Measurements from ENCODE around the gene UMOD.
"Not testable (repeated sequence)": the region's sequence is repeated elsewhere in the genome, so short reads cannot be mapped to it uniquely, and the experiment has no call there.

Gene UMOD

DNA sequence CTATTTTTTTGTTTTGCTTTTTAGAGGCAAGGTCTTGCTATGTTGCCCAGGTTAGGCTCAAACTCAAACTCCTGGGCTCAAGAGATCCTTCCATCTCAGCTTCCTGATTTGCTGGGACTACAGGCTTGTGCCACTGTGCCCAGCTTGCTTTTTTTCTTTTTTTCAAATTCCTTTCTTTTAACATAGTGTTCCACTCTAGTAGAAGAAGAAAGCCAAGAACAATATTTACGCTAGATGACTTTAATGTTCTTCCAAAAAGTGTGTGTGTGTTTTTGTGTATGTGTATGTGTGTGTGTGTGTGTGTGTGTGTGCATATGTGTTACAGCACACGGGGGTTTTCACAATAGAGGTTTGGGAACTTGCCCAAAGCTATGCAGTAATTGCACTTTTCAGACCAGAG is 10.7 kb upstream of the UMOD start:
- no peak for DNase-seq

DNA sequence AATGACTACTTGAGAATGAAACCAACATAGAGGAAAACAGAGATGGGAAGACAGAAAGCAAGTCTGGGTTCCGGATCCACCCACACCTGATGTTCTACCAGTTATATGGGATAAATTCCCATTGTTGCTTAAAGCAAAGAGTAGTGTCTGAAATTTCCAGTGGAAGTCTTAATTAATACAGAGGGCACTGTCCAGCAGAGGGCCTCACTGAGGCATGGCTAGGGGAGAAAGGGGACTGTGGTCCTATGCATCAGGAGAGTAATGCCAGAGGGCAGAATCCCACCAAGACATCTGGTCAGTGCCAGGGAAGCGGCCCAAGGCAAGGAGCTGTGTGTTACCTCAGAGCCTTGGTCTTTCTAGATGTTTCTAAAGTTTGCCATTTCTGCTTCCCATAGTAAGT is 7.5 kb upstream of the UMOD start:
- DNase-seq, result peak; percentile 25

DNA sequence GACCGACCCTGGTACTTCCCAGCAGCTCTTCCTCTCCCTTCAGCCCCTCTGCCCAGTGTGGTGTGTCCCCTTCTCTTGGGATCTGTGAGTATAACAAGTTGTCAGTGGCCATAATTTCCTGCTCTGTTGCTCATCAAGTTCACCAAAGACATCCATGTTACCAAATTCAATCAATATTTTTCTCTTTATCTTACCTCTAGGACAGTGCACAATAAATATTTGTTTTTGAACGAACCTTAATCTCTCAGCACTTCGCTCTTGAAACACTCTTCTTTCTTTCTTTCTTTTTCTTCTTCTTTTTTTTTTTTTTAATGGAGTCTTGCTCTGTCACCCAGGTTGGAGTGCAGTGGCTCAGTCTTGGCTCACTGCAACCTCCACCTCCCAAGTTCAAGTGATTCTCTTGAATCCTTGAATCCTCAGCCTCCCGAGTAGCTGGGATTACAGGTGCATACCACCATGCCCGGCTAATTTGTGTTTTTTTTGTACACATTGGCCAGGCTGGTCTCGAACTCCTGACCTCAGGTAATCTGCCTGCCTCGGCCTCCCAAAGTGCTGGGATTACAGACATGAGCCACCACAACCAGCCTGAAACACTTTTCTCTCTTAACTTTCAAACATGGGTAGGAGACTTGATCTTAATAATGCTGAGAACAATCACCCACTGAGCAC is 2.7 kb upstream of the UMOD start:
- DNase-seq, result no peak

DNA sequence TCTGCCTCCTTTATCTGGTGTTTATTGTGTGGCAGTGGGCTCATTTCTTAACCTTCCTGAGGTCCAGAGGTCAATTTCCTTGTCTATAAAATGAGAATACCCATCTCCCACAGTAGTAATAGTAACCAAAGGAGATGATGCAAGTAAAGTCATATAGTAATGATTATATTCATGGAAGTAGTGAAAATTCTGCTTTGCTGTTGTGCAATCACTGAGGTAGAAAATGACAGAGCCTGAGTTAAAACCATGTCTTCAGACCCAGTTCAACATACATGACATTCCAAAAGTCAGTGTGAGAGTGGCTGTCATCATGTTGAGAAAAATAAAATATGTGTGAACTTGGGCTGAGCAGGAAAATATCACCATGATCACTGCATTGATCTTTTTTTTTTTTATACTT is 864 bp upstream of the UMOD start:
- no peak for DNase-seq

DNA sequence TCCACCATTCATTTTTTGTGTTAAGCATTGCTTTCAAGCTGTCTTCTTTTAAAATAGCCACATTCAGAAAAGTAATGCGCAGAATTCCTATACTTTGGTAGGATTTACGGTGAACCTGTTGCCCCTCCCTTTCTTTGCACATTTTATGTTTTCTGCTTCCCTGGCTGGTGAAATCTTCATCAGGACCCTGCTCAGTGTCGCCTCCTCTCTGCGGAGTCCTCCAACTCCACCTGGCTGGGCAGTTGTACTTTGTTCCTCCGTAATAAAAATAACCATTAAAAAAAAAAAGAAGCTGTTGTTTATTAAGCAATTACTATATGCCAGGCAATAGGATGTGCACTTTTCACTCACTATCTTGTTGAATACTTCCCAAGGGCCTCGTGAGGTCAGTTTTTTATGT is 2.9 kb downstream of the UMOD start:
- DNase-seq, result no peak

DNA sequence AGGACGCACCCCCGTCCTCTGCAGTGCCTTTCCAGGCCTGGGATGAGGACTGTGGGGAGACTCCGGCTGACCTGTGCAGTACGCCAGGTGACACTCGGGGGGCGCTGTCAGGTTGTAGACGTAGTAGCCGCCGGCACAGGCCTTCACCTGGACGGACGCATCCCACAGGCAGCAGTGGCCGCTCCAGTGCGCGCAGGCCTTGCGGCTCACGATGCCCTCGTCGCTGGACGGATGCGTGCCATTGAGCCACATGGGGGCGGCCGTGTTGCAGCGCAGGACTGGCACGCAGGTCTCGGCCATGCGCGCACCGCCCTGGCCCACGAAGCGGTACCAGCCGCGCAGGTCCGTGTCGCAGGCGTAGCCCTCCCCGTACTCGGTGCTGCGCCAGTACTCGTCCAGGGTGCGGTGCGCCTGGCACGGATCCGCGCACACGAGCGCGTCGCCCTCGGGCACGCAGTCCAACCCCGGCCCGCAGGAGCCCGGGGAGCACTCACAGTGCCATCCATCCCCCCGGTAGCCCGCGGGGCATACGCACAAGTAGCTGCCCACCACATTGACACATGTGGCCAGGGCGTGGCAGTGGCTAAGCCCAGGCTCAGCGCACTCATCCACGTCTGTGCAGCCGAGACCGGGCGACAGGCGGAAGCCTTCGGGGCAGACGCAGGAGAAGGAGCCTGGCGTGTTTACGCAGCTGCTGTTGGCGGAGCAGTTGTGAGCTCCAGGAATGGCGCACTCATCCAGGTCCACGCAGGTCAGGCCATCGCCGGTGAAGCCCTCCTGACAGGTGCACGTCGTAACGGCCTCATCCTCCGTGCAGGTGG is 3.9 kb downstream of the UMOD start:
- no peak for DNase-seq

DNA sequence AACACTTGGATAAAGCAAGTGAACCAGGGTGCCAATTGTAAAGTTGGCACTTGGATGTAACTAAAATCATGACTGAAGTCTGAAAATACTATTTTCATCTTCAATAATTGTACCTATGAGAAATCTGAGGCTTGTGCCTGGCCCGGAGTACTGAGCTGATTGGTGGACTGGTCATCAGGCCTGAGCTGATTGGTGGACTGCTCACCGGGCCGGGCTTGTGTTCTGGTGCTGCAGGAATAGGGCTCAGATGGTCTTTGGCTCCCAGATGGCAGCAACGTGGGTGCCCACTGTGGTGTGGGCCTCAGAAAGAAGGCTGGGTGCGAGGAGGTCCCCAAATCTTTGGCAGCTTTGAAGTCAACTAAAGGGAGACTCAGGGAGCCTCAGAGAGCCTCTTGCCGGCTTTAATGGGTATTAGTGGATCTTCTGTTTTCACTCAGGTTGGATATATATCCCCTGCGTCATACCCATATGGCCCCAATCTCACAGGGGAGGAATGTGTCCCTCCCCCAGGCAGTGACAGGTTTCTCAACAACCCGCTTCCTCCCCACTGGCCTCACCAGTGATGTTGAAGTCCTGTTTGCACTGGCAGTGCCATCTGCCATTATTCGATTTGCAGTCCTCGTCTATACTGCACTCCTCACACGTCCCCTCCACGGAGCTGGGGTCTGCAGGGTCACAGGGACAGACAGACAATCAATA is 4.7 kb downstream of the UMOD start:
- DNase-seq, result no peak

DNA sequence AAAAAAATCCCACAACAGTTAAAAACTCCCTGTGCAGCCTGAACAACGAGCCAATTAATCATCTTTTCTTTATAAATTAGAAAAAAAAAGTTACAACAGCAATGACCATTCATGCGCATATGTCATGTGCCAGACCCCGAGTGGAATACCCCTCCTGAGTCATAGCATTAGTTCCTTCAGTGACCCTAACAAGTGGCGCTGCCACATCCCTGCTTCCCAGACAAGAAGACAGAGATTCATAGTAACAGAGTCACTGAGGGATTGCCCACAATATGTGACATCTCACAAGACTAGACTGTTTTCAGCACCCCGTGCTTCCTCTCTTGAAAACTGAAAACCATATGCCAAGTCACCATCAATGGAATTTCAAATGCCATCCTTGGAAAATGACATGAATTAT is 7.9 kb downstream of the UMOD start:
- DNase-seq, result no peak

DNA sequence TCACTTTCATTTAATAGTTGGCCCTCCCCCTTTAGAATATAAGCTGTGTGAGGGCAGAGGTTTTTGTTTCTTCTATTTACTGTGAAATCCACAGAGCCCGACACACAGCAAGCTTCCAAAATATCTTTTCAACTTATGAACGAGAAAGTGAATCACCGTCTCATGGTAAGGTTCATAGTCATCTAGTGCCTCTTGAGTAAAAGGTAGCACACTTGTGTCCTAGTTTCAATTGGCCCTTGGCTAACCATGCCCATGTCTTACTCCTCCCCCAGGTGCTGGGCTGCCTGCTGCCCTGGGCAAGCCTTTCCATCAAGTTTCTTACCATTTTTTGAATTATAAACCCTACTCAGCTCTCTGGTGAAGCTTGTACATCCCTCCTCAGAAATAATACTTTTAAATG is 12.8 kb downstream of the UMOD start:
- DNase-seq, result no peak

DNA sequence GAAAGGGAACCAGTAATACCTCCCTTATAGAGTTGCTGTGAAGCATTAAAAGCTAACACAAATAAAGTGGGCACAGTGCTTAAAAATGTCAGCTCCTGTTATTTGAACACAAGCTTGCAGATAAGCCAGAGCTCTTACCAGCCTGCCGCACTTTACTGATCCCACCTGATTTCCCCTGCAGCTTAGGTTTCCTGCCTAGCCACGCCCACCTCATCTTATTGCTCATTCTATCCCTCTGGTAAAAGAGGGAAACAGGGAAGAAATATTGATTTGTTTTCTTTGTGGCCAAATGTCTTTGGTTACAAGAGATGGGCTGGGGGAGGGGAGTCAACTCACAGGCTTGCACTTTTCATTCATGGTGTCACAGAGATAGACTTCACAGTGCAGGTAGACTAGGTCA is 15.6 kb downstream of the UMOD start:
- DNase-seq, result no peak

DNA sequence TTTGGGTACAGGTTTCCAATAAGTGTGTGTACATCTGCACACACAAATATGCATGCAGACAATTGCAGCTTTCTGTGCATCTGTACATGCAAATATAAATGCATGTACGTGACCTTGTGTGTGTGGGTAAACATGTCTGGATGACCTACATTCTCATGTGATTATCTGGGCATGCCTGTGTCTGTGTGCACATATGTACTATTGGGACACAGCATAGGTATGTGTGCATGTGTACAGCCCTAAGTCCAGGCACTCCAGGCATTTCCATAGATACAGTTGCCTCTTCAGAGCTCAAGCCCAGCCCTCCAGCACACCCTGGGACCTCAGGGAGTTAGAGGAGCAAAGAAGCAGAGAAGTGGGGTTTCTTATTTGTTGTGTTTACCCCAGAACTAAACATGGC is 18.1 kb downstream of the UMOD start:
- DNase-seq, result no peak

DNA sequence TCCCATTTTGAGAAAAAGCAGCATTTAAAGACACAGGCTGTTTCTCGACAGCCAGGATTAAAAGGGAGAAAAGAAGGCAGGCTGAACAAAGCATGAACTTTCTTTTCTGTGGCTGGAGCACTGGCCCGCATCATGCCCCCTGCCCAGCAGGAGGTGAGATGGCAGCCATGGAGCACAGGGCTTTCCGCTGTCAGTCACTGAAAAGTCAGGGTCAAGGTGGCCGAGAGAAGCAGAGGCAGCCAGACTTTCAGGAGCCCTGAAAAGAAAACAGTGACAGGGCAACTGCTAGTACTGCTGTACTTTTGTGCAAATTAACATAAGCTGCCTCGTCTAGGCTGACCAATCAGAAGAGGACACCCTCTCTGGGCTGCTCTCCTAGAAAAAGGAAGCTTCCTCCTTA is 19.4 kb downstream of the UMOD start:
- DNase-seq, result no peak

DNA sequence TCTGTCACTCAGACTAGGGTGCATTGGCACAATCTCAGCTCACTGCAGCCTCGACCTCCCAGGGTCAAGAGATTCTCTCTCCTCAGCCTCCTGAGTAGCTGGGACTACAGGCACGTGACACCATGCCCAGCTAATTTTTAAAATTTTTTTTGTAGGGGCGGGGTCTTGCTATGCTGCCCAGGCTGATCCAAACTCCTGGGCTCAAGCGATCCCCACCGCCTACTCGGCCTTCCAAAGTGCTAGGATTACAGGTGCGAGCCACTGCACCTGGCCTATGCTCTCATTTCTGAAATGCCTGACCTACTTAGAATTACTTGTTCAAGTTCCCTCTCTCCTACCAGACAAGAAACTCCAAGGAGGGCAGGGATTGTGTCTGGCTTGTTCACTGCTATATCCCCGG is 20.1 kb downstream of the UMOD start:
- no peak for DNase-seq

DNA sequence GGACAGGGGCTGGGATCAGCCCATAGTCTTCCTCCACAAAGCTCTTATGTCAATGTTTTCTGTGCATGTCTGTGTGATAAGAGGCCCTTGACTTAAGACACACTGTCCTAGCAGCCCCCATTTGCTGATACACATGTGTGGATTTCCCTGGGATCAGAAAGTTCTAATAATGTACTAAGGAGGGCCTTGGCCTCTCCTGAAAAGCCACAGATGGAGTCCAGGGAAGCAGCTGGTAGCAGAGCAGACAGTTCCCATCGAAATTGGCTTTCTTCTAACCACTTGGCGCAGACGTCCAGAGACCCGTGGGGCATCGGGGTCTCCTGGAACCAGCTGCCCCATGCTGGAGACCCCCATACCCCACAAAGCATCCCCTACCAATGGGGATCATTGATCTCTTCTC is 20.9 kb downstream of the UMOD start:
- no peak for DNase-seq

DNA sequence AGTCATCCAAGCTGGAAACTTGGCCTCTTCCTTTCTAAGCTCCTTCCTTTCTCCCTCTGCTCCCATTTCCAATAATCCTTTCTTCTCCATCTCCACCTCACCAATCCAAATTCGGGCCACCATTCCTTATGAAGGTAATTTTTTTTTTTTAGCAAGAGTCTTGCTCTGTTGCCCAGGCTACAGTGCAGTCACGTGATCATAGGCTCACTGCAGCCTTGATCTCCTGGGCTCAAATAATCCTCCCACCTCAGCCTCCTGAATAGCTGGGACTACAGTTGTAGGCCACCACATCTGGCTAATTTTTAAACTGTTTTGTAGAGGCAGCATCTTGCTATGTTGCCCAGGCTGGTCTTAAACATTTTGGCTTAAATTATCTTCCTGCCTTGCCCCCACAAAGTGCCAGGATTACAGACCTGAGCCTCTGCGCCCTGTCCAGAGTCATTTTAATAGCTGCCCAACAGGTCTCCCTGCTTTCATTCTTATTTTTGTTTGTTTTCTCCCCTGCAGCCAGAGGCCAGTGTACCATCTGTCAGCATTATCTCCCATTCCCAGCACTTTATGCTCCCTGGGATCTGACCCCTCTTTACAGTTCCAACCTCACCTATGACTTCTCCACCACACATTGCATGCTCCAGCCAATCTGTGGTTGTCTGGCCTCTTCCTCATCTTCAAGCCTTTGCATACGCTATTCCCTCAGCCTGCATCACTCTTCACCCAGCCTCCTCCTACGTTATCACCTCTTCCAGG is 22.9 kb downstream of the UMOD start:
- DNase-seq, result no peak

DNA sequence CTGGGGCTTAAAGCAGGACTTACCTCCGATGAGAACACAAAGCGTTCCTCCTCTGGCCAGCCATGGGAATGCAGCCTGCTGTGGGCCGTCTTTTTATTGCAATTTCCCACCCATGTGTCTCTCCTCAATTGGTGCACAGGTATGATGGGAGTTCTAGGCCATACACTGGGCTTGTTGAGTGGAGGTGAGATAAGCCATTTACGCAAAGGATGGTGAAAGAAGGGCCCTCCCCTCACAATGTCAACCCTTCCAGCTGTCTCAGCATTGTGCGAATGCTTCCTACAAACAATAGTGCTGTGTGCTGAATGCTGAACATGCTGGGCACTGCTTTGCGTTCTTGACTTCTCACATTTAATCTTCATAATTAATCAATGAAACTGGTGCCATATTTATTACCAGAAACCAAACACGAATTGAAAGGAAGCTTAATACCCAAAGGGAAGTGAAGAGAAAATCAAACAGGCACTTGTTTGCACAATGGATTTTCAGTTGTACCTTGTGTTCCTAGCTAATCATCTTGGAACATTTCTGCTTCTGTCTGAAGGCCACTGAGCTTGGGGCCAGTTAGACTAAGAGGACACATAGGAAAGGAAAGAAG is 25.0 kb downstream of the UMOD start, which contains the start of gene GP2:
Gene GP2 (minus strand): TSS at position 70 of the 598 bp plus-strand sequence. CDS start 1,082 bp downstream, outside the sequence.
- no peak for DNase-seq

DNA sequence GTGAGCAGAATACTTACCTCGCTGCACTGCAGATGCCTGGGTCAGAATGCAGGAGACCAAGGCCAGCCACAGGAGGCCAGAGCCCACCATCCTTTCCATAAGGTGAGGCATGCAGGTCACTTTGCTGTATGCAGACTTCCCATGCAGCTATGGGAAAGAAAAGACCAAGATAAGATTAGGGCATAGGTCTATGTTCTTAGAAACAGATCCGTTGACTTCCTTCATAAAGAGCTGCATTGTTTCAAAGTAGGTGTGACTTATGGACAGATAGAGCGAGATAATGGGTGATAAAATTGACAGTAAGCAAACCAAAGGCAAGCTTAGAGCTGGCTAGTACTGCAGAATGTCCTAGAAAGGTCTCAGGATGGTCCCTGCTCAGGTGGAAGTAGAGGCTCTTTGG is 26.2 kb downstream of the UMOD start:
- no peak for DNase-seq

DNA sequence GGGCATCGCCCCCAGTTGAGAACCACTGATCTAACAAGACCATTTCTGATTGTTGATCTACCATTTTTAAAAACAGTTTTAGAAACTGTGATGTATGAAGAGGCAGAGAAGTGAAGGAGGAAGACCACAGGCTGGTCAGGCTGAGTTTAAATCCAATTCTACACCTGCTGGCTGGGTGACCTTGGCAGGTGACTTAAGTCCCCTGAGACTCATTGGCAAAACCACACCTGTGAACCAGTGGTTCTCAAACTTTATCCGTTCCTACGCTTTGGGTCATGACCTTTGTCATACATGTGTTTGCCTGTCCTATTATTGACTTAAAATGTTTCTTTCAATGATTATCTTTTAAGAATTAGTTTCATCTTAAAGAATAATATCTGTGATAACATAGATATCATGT is 27.5 kb downstream of the UMOD start:
- no peak for DNase-seq

DNA sequence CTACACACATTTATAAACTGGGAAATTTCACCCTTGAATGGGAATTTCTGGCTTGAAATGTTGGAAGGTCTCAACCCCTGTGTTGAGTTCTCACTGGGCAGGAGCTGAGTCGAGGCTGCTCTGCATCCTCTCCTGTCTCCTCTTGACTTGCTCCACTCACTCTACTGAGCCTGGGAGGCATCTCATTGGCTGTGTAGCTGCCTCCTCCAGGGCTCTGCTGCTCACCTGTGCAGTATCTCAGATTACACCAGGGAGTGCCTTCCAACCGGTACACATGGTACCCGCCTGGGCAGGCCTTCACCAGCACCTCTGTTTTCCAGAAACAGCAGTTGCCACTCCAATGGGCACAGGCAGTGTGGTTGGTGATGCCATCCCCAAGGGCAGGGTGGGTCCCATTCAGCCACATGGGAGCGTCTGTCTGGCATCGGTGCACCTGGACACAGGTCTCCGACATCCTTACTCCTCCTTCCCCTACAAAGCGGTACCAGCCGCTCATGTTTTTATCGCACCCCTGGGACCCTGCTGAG is 28.9 kb downstream of the UMOD start:
- no peak for DNase-seq

DNA sequence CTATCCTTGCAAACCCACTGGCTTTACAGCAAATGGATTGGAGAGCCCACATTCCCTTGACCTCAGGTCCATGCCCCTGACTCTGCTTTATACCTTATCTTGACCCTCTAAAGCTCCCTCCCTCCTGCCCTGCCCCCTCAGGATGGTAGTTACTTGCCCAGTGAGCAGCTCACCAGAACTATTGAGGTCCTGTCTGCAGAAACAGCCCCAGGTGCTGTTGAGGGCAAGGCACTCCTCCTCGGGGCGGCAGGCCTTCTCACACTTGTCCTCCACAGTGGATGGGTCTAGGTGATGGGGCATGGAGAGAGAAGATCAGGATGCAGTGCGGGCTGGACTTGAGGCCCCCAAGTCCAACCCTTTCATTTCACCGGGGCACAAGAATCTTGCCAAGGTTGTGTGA is 29.8 kb downstream of the UMOD start:
- no peak for DNase-seq

DNA sequence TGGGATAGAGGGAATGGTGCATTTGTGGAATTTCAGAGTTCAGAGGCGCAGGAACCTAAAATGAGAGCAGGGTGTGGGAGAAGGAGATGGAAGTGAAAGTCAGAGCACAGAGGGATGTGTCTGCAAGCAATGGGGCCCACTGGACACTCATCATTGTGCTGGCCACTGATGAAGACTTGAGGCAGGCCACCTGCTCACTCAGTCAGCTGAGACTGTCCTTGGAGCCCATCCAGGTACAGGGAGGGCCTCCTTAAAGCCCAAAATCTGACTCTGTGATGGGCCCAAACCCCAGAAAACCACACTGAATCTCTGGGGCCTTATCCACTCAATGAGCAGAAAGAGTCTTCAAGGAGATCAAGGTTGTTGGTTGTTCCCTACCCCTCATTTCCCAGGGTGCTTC is 30.8 kb downstream of the UMOD start:
- no peak for DNase-seq

DNA sequence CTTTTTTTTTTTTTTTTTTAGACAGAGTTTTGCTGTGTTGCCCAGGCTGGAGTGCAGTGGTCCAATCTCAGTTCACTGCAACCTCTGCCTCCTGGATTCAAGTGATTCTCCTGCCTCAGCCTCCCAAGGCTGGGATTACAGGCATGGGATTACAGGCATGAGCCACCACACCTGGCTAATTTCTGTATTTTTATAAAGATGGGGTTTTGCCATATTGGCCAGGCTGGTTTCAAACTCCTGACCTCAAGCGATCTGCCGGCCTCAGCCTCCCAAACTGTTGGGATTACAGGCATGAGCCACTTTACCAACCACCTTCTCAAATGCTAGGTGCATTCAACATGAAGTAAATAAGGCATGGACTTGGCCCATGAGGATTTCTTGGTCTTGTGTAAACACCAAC is 31.5 kb downstream of the UMOD start:
- DNase-seq, result not testable (repeated sequence)

DNA sequence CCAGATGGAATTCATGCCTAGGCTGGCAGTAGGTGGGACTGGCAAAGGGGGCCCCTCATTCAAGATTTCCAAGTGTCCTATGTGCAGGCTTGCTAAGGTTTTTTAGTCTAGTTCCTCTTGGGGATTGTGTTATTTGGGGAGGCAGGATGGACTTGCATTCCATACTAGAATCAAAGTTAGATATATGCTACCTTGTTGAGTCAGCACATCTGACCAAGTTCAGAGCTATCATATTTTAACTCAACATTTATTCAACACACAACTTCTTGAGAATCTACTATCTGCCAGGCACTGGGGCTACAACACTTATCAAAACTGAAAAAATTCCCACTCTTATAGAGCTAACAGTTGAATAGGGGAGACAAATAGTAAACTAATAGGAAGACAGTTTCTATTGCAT is 31.9 kb downstream of the UMOD start:
- DNase-seq, result no peak

Measured in stimulated activated CD8-positive, alpha-beta memory T cell treated with anti-CD3 and anti-CD28 coated beads, Interleukin-4, amount 100 ng/mL, for 48 hours (primary cell).